ENCODE results near the gene SMG7.
A peak's percentile ranks its signal among the peaks of the same experiment; 100 is the strongest.
"Not testable (repeated sequence)": the region's sequence is repeated elsewhere in the genome, so short reads cannot be mapped to it uniquely, and the experiment has no call there.

SMG7 gene

GRCh38 chr1:183472488-183473216 is at the start of gene SMG7:
Gene SMG7, plus strand, starts transcription at chr1:183472499. Its CDS starts 122 bp downstream, at chr1:183472621.
- no peaks in the 10 kb centered on the region for H3K9me3 Mint-ChIP-seq
- H3K36me3 Mint-ChIP-seq (ENCODE audit: low read depth): peaks cover 9% of the 10 kb centered on the region
- H3K27me3 Mint-ChIP-seq: no peaks in the 10 kb centered on the region
- H3K4me1 Mint-ChIP-seq (ENCODE audit: low read depth): peaks cover 44% of the 10 kb centered on the region
- peak within 1 kb of the TSS; percentile 100 for H3K27ac Mint-ChIP-seq
- peak within 1 kb of the TSS; percentile 90 for H3K4me3 Mint-ChIP-seq

DNA sequence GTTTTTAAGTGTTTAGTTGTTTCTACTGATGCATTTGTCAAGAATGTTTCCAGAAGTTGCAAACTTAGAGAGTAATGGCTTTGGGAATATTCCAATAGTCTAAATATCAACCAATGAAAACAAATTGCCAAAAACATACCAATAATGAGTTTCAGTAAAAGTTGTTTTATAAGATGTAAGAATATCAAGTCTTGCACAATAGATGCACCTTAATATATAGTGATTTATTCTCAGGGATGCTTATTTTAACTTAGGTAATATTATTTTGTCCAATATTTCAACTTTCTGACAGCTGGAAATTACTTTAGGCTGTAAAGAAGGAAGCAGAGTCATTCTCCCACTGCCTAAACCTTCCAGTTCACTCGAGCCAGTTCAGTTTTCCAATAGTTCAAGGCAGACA is 48.8 kb upstream of the SMG7 start:
- Mint-ChIP-seq H3K27me3 (peaks cover 31% of the 10 kb centered on the region), H3K4me3 (no peak overlapping the region), H3K27ac (no peak overlapping the region), H3K4me1 (ENCODE audit: low read depth) (peaks cover 3% of the 10 kb centered on the region), H3K36me3 (ENCODE audit: low read depth) (no peaks in the 10 kb centered on the region), H3K9me3 (no peaks in the 10 kb centered on the region)

GRCh38 chr1:183424691-183425090 is 47.6 kb upstream of the SMG7 start:
- H3K9me3 Mint-ChIP-seq: no peaks in the 10 kb centered on the region

GRCh38 chr1:183427591-183427990 is 44.7 kb upstream of the SMG7 start:
- not testable (repeated sequence) for H3K4me3 Mint-ChIP-seq; H3K36me3 Mint-ChIP-seq (ENCODE audit: low read depth); H3K27ac Mint-ChIP-seq; H3K9me3 Mint-ChIP-seq; H3K4me1 Mint-ChIP-seq (ENCODE audit: low read depth)
- H3K27me3 Mint-ChIP-seq: peaks cover 31% of the 10 kb centered on the region

More at GRCh38 chr1:183424691-183425090, 47.6 kb upstream of the SMG7 start:
- Mint-ChIP-seq H3K4me1 (ENCODE audit: low read depth) (no peaks in the 10 kb centered on the region), H3K27me3 (peaks cover 30% of the 10 kb centered on the region), H3K36me3 (ENCODE audit: low read depth) (no peaks in the 10 kb centered on the region), H3K27ac (no peak overlapping the region), H3K4me3 (no peak overlapping the region)

DNA sequence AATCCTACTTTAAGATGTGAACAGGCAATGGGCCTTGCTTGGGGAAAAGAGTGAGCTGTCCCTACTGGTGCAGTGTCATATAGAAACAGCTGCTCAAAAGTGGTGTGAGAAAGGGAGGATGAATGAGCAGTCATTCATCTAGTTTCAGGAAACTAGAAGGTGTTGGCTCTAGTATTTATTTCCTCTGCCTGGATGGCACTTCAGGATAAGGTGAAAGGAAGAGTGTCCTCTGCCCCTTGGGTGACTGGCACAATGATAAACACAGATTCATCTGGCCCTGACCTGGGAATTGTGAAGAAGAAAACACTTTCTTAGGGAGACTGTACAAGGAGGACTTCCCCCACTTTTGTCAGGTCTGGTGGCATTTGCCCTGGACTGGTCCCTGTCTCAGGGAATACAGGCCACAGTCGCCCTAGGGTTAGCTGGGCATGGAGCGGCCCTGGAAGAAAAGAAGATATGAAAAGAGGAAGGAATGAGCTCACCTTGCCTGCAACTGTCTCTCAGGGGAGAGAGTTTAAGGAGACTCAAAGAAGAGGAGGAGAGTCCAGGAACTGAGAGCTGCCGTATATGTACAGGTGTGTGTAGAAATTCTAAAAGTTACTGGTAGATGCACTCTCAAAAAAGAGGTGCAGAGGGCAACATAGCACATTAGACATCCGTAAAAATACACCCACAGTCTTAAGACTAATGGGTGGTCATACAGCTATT is 40.3 kb upstream of the SMG7 start:
- Mint-ChIP-seq H3K4me1 (ENCODE audit: low read depth) (no peaks in the 10 kb centered on the region), H3K4me3 (no peak overlapping the region), H3K36me3 (ENCODE audit: low read depth) (no peaks in the 10 kb centered on the region), H3K9me3 (no peaks in the 10 kb centered on the region), H3K27ac (no peak overlapping the region), H3K27me3 (peaks cover 45% of the 10 kb centered on the region)

DNA sequence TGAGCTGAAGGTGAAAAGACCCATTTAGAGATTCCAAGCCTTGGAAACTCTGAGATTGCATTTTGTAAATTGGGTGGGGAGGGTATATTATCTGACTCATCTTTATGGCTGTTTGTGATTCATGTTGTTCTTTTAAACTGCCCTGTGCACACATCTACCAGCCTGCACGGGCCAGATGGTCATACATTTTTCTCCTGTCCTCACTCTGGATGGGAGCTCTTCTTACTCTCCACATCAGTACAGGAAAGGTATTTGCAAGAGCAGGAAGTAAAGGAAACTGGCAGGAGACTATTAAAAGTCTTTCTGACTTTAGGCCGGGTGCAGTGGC is 39.8 kb upstream of the SMG7 start:
- peaks cover 45% of the 10 kb centered on the region for H3K27me3 Mint-ChIP-seq
- no peaks in the 10 kb centered on the region for H3K9me3 Mint-ChIP-seq
- H3K36me3 Mint-ChIP-seq (ENCODE audit: low read depth): no peaks in the 10 kb centered on the region
- H3K27ac Mint-ChIP-seq: no peak overlapping the region
- H3K4me1 Mint-ChIP-seq (ENCODE audit: low read depth): no peaks in the 10 kb centered on the region
- H3K4me3 Mint-ChIP-seq: no peak overlapping the region

- Mint-ChIP-seq H3K4me3 (no peak overlapping the region), H3K36me3 (ENCODE audit: low read depth) (no peaks in the 10 kb centered on the region), H3K4me1 (ENCODE audit: low read depth) (no peaks in the 10 kb centered on the region), H3K9me3 (no peaks in the 10 kb centered on the region), H3K27me3 (peaks cover 45% of the 10 kb centered on the region), H3K27ac (no peak overlapping the region)
These were observed 38.6 kb upstream of the SMG7 start for GRCh38 chr1:183433703-183434102.

DNA sequence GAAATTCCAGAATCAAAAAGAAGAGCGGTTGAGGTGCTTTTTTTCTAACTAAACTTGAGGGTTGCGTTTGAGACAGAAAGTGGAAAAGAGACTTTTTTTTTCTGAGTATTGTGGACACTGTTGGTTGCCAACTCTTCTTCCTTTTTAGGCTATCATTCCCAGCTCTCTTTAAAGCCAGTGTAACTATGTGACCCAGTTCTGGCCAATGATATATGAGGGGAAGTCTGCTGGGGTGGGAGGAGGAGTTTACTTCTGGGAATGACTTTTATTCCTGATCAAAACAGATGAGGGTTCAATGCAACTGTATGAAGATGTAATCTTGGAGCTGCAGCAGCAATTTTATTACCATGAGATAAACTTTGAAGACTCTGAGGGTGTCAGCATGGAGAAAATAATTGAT is 36.8 kb upstream of the SMG7 start:
- Mint-ChIP-seq H3K4me1 (ENCODE audit: low read depth) (no peaks in the 10 kb centered on the region), H3K9me3 (no peaks in the 10 kb centered on the region), H3K27me3 (peaks cover 36% of the 10 kb centered on the region), H3K36me3 (ENCODE audit: low read depth) (no peaks in the 10 kb centered on the region), H3K27ac (no peak overlapping the region), H3K4me3 (no peak overlapping the region)

DNA sequence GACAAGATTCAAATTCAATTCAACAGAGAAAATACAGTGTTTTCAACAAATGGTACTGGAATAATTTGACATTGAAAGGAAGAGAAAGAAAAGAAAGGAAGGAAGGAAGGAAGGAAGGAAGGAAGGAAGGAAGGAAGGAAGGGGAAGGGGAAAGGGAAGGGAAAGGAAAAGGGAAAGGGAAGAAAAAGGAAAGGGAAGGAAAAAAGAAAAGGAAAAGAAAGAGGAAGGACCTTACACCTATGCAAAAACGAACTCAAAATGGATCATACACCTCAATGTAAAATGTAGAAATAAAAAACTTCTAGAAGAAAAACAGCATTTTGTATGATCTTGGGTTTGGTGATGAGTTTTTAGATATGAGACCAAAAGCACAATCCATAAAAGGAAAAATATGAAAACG is 34.2 kb upstream of the SMG7 start:
- Mint-ChIP-seq H3K9me3 (no peaks in the 10 kb centered on the region), H3K4me3 (no peak overlapping the region), H3K4me1 (ENCODE audit: low read depth) (no peaks in the 10 kb centered on the region), H3K27me3 (peaks cover 28% of the 10 kb centered on the region), H3K36me3 (ENCODE audit: low read depth) (no peaks in the 10 kb centered on the region), H3K27ac (no peak overlapping the region)

DNA sequence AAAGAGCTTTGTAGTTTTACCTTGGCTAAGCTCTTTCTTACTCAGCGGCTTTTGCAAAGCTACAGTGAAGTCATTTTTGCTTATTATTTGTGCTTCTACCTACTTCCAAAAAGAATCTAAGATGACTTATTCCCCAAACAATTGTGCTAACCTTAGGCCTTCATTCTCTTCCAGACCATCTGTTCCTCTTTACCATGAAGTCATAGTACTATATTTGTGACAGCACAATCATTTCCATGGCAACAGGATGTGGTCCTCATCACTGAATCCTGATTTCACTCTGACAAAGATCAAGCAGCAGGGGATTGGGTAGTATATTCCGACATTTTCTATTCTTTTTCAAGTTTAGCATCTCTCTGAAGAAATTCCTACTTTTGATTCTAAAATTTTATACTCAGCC is 29.3 kb upstream of the SMG7 start:
- Mint-ChIP-seq H3K27me3 (peaks cover 14% of the 10 kb centered on the region), H3K9me3 (no peaks in the 10 kb centered on the region), H3K4me3 (no peak overlapping the region), H3K4me1 (ENCODE audit: low read depth) (no peaks in the 10 kb centered on the region), H3K27ac (no peak overlapping the region), H3K36me3 (ENCODE audit: low read depth) (no peaks in the 10 kb centered on the region)

DNA sequence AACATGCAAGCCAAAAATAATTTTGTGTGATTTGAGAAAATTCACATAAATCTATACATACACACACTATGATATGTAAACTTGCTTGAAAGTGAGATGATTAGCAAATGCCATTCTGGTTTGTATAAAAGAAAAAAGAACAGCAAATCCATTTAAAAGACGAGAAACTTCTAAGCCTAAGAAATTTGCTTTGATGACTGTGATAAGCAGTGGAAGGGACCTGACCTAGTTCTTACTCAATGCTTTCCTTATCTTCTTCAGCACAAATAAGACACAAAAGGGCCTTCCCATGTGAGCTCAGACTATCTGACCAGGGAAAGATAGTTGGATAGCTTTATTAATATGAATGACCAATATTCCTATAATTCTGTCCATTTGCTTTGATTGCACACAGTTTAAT is 28.8 kb upstream of the SMG7 start:
- H3K27ac Mint-ChIP-seq: no peak overlapping the region
- no peaks in the 10 kb centered on the region for H3K36me3 Mint-ChIP-seq (ENCODE audit: low read depth)
- H3K9me3 Mint-ChIP-seq: no peaks in the 10 kb centered on the region
- peaks cover 14% of the 10 kb centered on the region for H3K27me3 Mint-ChIP-seq
- H3K4me3 Mint-ChIP-seq: no peak overlapping the region
- no peaks in the 10 kb centered on the region for H3K4me1 Mint-ChIP-seq (ENCODE audit: low read depth)

DNA sequence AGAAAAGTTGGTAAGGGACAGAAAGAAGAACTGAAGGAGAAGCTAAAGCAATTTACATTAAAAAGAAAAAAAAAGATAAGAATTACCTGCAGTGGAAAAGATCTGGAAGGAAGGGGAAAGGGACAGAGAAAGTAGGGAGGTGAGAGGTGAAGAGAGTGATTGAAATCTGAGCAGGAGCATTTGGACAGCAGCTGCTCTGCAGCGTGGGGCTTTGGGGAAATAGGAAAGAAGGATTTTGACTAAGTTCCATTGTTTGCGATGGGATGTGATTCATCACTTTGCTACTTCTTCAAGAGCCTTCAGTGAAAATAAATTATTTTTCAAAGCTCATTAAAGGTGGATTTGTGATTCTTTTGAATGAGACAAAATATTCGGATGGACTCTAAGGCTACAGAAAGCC is 28.1 kb upstream of the SMG7 start:
- Mint-ChIP-seq H3K4me3 (no peak overlapping the region), H3K9me3 (no peaks in the 10 kb centered on the region), H3K27me3 (peaks cover 8% of the 10 kb centered on the region)

DNA sequence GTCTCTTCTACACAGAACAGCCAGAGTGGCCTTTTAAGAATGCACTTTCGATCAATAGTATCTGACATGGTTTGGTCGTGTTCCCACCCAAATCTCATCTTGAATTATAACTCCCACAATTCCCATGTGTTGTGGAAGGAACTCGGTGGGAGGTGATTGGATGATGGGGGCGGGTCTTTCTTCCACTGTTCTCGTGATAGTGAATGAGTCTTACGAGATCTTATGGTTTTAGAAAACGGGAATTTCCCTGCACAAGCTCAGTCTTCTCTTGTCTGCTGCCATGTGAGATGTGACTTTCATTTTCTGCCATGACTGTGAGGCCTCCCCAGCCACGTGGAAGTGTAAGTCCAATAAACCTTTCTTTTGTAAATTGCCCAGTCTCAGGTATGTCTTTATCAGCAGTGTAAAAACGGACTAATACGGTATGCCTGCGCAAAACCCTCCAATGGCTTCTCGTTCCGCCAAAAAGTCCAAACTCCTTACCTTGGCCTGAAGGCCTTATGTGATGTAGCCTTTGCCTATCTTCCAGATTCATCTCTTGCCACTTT is 23.0 kb upstream of the SMG7 start:
- Mint-ChIP-seq H3K9me3 (no peaks in the 10 kb centered on the region), H3K4me3 (no peak overlapping the region), H3K27me3 (peaks cover 2% of the 10 kb centered on the region), H3K4me1 (ENCODE audit: low read depth) (no peaks in the 10 kb centered on the region), H3K36me3 (ENCODE audit: low read depth) (no peaks in the 10 kb centered on the region), H3K27ac (no peak overlapping the region)

More for the DNA sequence above, 28.1 kb upstream of the SMG7 start:
- H3K27ac Mint-ChIP-seq: no peak overlapping the region
- H3K4me1 Mint-ChIP-seq (ENCODE audit: low read depth): no peaks in the 10 kb centered on the region
- H3K36me3 Mint-ChIP-seq (ENCODE audit: low read depth): no peaks in the 10 kb centered on the region

- H3K27me3 Mint-ChIP-seq: peaks cover 10% of the 10 kb centered on the region
- no peak overlapping the region for H3K27ac Mint-ChIP-seq
- H3K4me1 Mint-ChIP-seq (ENCODE audit: low read depth): no peaks in the 10 kb centered on the region
- no peaks in the 10 kb centered on the region for H3K36me3 Mint-ChIP-seq (ENCODE audit: low read depth)
- H3K9me3 Mint-ChIP-seq: no peaks in the 10 kb centered on the region
- H3K4me3 Mint-ChIP-seq: no peak overlapping the region
These were observed 22.2 kb upstream of the SMG7 start for GRCh38 chr1:183450093-183450492.

DNA sequence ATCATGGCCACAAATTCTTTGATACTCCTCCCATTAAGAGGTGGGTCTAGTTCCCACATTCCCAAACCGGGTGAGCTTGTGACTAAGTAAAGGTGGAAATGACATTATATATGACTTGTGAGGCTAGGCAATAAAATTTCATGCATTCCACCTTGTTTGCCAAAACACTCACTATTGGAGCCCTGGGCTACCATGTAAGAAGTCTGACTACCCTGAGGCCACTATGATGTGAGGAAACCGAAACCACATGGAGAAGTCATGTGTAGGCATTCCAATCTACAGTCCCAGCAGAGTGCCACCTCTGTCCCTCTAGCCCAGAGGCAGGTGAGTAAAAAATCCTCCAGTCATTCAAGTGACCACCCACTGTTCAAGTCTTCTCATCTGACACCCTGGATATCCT is 17.9 kb upstream of the SMG7 start:
- H3K4me3 Mint-ChIP-seq: no peak overlapping the region

More for the DNA sequence above, 17.9 kb upstream of the SMG7 start:
- Mint-ChIP-seq H3K9me3 (no peaks in the 10 kb centered on the region), H3K27ac (no peak overlapping the region), H3K36me3 (ENCODE audit: low read depth) (no peaks in the 10 kb centered on the region), H3K27me3 (peaks cover 24% of the 10 kb centered on the region), H3K4me1 (ENCODE audit: low read depth) (no peaks in the 10 kb centered on the region)

Data from stimulated activated naive CD8-positive, alpha-beta T cell treated with anti-CD3 and anti-CD28 coated beads, Interleukin-15, Interleukin-2, amounts not matched to agents 100 ng/mL and 50 ng/mL, for 24 hours (primary cell).